ENCODE results near the gene ATPAF1.
A peak's percentile ranks its signal among the peaks of the same experiment; 100 is the strongest.

ATPAF1 gene

GRCh38 chr1:46650491-46650890 is 17.7 kb downstream of the ATPAF1 start:
- no peak for DNase-seq
- ATAC-seq: no peak

- DNase-seq: no peak
- ATAC-seq: no peak
Measured at GRCh38 chr1:46649764-46650163, 18.4 kb downstream of the ATPAF1 start.

- DNase-seq (no peak), ATAC-seq (no peak)
Measured at GRCh38 chr1:46647611-46648010, 20.6 kb downstream of the ATPAF1 start.

GRCh38 chr1:46646844-46647243 is 21.3 kb downstream of the ATPAF1 start:
- ATAC-seq (peak; percentile 43), DNase-seq (no peak)

- ATAC-seq (no peak), DNase-seq (no peak)
Measured at GRCh38 chr1:46646331-46646730, 21.8 kb downstream of the ATPAF1 start.

GRCh38 chr1:46645815-46646214 is 22.3 kb downstream of the ATPAF1 start:
- DNase-seq: no peak
- ATAC-seq: no peak

- no peak for DNase-seq
- ATAC-seq: no peak
Measured at GRCh38 chr1:46643368-46643775, 24.8 kb downstream of the ATPAF1 start.

- no peak for DNase-seq
- no peak for ATAC-seq
Measured at GRCh38 chr1:46642115-46642680, 26.0 kb downstream of the ATPAF1 start.

- DNase-seq: no peak
- no peak for ATAC-seq
Measured at GRCh38 chr1:46639547-46639946, 28.6 kb downstream of the ATPAF1 start.

GRCh38 chr1:46638921-46639320 is 29.2 kb downstream of the ATPAF1 start:
- no peak for ATAC-seq
- DNase-seq: no peak

- DNase-seq: no peak
- ATAC-seq: no peak
Measured at GRCh38 chr1:46637444-46638083, 30.6 kb downstream of the ATPAF1 start.

- DNase-seq: no peak
- no peak for ATAC-seq
Measured at GRCh38 chr1:46635205-46635604, 33.0 kb downstream of the ATPAF1 start.

GRCh38 chr1:46630719-46631118 is 37.4 kb downstream of the ATPAF1 start:
- no peak for ATAC-seq

GRCh38 chr1:46623743-46624644 is 44.2 kb downstream of the ATPAF1 start:
- DNase-seq (no peak), ATAC-seq (no peak)

More at GRCh38 chr1:46630719-46631118, 37.4 kb downstream of the ATPAF1 start:
- no peak for DNase-seq

GRCh38 chr1:46622344-46622743 is 45.8 kb downstream of the ATPAF1 start:
- DNase-seq (no peak), ATAC-seq (no peak)

GRCh38 chr1:46621930-46622329 is 46.2 kb downstream of the ATPAF1 start:
- DNase-seq (no peak), ATAC-seq (no peak)

- ATAC-seq: no peak
- DNase-seq: no peak
Measured at GRCh38 chr1:46619656-46620258, 48.4 kb downstream of the ATPAF1 start.

- ATAC-seq (no peak), DNase-seq (no peak)
Measured at GRCh38 chr1:46618754-46619415, 49.3 kb downstream of the ATPAF1 start.

GRCh38 chr1:46617833-46618232 is 50.3 kb downstream of the ATPAF1 start:
- no peak for ATAC-seq
- DNase-seq: no peak

GRCh38 chr1:46617108-46617800 is 50.9 kb downstream of the ATPAF1 start:
- no peak for ATAC-seq
- DNase-seq: no peak

GRCh38 chr1:46616277-46617107 is 51.7 kb downstream of the ATPAF1 start, which contains the start of gene MOB3C:
MOB3C (minus strand) TSS chr1:46616811; CDS start chr1:46613321, 3,490 bp downstream.
- peak; percentile 65 for ATAC-seq

More at GRCh38 chr1:46616277-46617107, 51.7 kb downstream of the ATPAF1 start, which contains the start of gene MOB3C:
- DNase-seq: peak; percentile 72

Data from stimulated activated naive CD8-positive, alpha-beta T cell treated with anti-CD3 and anti-CD28 coated beads, Interleukin-15, Interleukin-2, amounts not matched to agents 100 U/mL and 50 U/mL, for 24 hours (primary cell).